ENCODE measurements around the gene MAGEA3.

DNA sequence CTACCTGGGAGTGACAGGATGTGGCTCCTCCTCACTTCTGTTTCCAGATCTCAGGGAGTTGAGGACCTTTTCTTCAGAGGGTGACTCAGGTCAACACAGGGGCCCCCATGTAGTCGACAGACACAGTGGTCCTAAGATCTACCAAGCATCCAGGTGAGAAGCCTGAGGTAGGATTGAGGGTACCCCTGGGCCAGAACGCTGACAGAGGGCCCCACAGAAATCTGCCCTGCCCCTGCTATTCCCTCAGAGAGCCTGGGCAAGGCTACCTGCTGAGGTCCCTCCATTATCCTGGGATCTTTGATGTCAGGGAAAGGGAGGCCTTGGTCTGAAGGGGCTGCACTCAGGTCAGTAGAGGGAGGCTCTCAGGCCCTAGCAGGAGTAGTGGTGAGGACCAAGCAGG is 36.5 kb downstream of the MAGEA3 start:
- no peak for TF ChIP-seq CTCF (IDR thresholded peaks at IDR 0.05; ENCODE audit: poor library complexity)
- no peak for TF ChIP-seq EZH2 (IDR thresholded peaks at IDR 0.05; ENCODE audit: borderline replicate concordance)
- no peak for TF ChIP-seq EZH2phosphoT487 (IDR thresholded peaks at IDR 0.05; ENCODE audit: low read depth, severe bottlenecking, unreplicated experiment)

All from hepatocyte (in vitro differentiated cells).